ENCODE measurements around the gene CTU2. TPM values are rescaled to one million over a fixed set of nuclear protein-coding genes. Genes with fewer than 3 reads are reported as not detected.

Gene CTU2
- polyA plus RNA-seq, 1 experiment: 6.5 TPM

DNA sequence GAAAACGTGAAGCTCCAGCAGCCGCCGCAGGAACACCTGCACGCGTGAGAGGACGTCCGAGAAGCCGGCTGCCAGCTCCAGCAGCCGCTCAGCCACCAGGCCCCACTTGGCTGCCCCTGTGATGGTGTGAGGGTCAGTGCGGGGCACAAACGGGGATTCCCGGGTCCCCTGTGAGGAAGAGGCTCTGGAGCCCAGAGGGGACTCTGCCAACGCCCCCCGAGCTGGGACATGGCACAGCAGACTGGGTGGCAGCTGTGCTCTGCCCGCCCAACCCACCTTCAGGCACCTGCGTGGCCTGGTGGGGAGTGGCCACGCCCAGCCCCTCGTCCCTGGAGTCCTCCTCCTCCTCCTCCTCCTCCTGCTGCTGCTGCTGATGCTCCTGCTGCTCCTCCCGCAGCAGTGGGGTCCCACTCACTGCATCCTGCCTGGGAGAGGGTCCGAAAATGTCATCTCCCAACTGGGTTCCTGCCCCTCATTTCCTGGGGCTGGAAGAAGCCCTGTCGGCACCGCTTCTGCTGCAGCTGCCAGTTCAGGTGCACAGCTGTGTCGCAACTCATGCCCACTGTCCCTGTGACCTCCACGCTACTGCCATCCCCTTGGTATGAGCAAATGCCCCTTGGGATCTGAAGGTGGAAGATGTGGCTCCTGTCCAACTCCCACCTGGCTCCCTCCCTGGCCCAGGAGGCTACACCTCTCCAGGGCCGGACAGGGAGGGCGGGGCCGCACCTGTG lies 27.5 kb downstream of the CTU2 start:
- ChIA-PET POLR2A (no interaction called here), CTCF (interaction anchor here (1.5 to 1.8 kb wide), 2 partner anchors 9 to 433 kb away, joined by 5 read pairs; no protein-coding TSS in a partner anchor)
- Histone ChIP-seq H3K4me3 (ENCODE audit: low read depth, low read length) (no peak overlapping the region), H3K27me3 (ENCODE audit: control insufficient read depth, insufficient read depth, low read length) (no peaks in the 10 kb centered on the region), H3K9me3 (ENCODE audit: control insufficient read depth, insufficient read depth, low read length) (no peaks in the 10 kb centered on the region; the same call in 1 of the 2 replicates), H3K27ac (ENCODE audit: low read depth, low read length) (no peak overlapping the region)
- TF ChIP-seq CTCF (IDR thresholded peaks at IDR 0.05; ENCODE audit: low read depth, low read length): no peak
- no peak for DNase-seq (ENCODE audit: low read depth, low spot score)

DNA sequence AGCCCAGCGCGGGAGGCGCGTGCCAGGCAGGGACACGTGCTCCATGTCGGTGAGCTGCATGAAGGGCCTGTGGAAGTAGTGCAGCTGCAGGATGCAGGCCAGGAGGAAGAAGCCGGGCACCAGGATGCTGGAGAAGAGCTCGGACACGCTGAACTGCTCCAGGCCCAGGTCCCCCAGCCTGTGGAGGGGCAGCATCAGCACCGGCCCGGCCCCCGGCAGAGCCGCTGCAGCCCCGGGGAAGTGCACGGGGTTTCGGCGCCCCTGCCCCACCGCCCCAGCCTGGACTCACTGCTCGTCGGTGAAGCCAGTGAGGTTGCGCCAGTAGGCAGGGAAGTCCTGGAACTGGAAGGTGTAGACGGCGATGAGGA lies 28.0 kb downstream of the CTU2 start:
- POLR2A ChIA-PET: interaction anchor here (0.6 kb wide), 1 partner anchor 31 kb away, joined by 6 read pairs; no protein-coding TSS in a partner anchor
- no peak for DNase-seq (ENCODE audit: low read depth, low spot score)
- Histone ChIP-seq H3K9me3 (ENCODE audit: control insufficient read depth, insufficient read depth, low read length) (no peaks in the 10 kb centered on the region; the same call in 1 of the 2 replicates), H3K27ac (ENCODE audit: low read depth, low read length) (no peak overlapping the region), H3K27me3 (ENCODE audit: control insufficient read depth, insufficient read depth, low read length) (no peaks in the 10 kb centered on the region), H3K4me3 (ENCODE audit: low read depth, low read length) (no peak overlapping the region)
- no peak for TF ChIP-seq CTCF (IDR thresholded peaks at IDR 0.05; ENCODE audit: low read depth, low read length)
- CTCF ChIA-PET: interaction anchor here (1.4 to 1.8 kb wide), 3 partner anchors 9 to 433 kb away, joined by 3 to 5 read pairs (median 5); no protein-coding TSS in a partner anchor

DNA sequence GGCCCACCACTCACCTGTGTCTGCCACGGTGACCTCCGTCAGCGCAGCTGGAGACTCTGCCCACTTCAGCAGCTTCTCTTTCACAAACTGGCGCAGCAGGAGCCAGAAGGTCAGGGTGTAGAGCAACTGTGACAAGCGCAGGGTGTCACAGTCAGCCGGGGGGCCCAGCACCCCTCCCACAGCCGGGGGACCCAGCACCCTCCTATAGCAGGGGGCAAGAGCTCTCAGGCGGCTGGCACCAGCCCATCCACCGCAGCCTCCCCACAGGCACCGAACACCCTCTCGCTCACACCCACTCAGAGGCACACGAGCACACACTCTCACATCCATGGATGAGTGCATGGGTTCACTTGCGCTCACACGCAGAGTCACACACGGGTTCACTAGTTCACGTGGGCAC lies 28.8 kb downstream of the CTU2 start:
- CTCF ChIA-PET: interaction anchor here (1.4 to 2.8 kb wide), 2 partner anchors 8 to 432 kb away, joined by 3 to 12 read pairs; no protein-coding TSS in a partner anchor
- H3K9me3 ChIP-seq (ENCODE audit: control insufficient read depth, insufficient read depth, low read length): no peaks in the 10 kb centered on the region; the same call in 1 of the 2 replicates
- DNase-seq (ENCODE audit: low read depth, low spot score): no peak
- no peak for TF ChIP-seq CTCF (IDR thresholded peaks at IDR 0.05; ENCODE audit: low read depth, low read length)
- no peak overlapping the region for H3K4me3 ChIP-seq (ENCODE audit: low read depth, low read length)
- H3K27me3 ChIP-seq (ENCODE audit: control insufficient read depth, insufficient read depth, low read length): no peaks in the 10 kb centered on the region
- no peak overlapping the region for H3K27ac ChIP-seq (ENCODE audit: low read depth, low read length)
- POLR2A ChIA-PET: no interaction called here

DNA sequence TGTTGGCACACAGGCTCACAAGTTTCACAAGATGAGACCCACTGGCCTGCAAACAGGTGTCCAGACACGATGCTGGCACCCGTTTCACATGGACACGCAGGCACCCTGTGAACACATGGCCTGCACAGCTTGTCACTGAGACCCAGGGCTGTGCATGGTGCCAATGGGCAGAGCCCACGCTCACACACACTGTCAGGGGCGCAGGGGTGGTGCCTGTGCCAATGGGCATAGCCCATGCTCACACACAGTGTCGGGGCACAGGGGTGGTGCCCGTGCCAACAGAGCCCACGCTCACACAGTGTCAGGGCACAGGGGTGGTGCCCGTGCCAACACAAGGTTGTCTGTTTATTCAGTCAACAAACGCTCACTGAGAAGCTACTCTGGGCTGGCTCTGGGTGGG lies 29.3 kb downstream of the CTU2 start:
- Histone ChIP-seq H3K27ac (ENCODE audit: low read depth, low read length) (no peak overlapping the region), H3K9me3 (ENCODE audit: control insufficient read depth, insufficient read depth, low read length) (no peaks in the 10 kb centered on the region; the same call in 1 of the 2 replicates), H3K4me3 (ENCODE audit: low read depth, low read length) (no peak overlapping the region), H3K27me3 (ENCODE audit: control insufficient read depth, insufficient read depth, low read length) (no peaks in the 10 kb centered on the region)
- no peak for TF ChIP-seq CTCF (IDR thresholded peaks at IDR 0.05; ENCODE audit: low read depth, low read length)
- CTCF ChIA-PET: interaction anchor here (1.4 to 2.8 kb wide), 2 partner anchors 8 to 431 kb away, joined by 3 to 12 read pairs; no protein-coding TSS in a partner anchor
- no peak for DNase-seq (ENCODE audit: low read depth, low spot score)
- POLR2A ChIA-PET: no interaction called here

- Histone ChIP-seq H3K9me3 (ENCODE audit: control insufficient read depth, insufficient read depth, low read length) (no peaks in the 10 kb centered on the region; the same call in 1 of the 2 replicates), H3K4me3 (ENCODE audit: low read depth, low read length) (no peak overlapping the region), H3K27me3 (ENCODE audit: control insufficient read depth, insufficient read depth, low read length) (no peaks in the 10 kb centered on the region), H3K27ac (ENCODE audit: low read depth, low read length) (no peak overlapping the region)
- ChIA-PET CTCF (interaction anchor here (1.4 to 2.8 kb wide), 4 partner anchors 7 to 431 kb away, joined by 3 to 12 read pairs (median 6); no protein-coding TSS in a partner anchor), POLR2A (no interaction called here)
- no peak for DNase-seq (ENCODE audit: low read depth, low spot score)
- TF ChIP-seq CTCF (IDR thresholded peaks at IDR 0.05; ENCODE audit: low read depth, low read length): no peak
Observed at GRCh38 chr16:88736088-88736487, 29.8 kb downstream of the CTU2 start.
